Activated gamma-delta T cell (primary cell): ENCODE data around the gene PLEKHG5.
A peak's percentile ranks its signal among the peaks of the same experiment; 100 is the strongest.

ENCODE experiments used
- DNase-seq: peaks from one replicate; lab custom pipeline; 2025; lab: John Stamatoyannopoulos, UW

PLEKHG5 gene

DNA sequence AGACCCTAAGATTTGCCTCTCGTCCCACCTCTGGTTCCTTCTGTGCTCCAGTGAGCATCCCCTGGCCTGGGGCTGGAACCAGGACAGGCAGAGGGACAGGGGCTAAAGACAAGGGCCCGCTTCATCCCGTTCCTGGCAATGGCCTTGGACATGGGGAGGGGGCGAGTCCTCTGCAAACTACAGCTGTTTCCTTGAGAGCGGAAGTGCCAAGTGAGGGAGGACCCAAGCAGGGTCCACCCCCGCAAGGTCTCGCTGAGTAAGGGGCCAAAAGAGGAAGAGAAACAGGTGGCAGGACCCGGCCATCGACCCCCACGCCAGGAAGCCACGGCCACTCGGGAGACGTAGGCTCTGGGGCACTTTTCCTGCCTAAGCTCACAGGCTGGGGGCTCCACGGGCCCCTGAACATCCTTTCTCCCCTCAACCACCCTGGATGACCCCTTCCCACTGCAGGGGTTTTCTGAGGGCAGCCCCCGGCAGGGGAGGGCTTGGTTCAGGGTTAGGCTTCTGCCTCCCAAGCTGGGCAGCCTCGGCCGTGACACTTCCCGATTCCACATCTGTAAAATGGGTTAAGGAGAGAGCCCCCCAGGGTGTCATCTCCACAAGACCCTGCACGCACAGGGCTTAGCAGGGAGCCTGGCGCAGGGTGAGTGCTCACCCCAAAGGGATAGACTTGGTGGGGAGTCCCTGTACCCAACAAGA, 17.9 kb upstream of the PLEKHG5 start:
- DNase-seq = no peak

GRCh38 chr1:6508816-6509189, 17.3 kb upstream of the PLEKHG5 start:
- no peak for DNase-seq

DNA sequence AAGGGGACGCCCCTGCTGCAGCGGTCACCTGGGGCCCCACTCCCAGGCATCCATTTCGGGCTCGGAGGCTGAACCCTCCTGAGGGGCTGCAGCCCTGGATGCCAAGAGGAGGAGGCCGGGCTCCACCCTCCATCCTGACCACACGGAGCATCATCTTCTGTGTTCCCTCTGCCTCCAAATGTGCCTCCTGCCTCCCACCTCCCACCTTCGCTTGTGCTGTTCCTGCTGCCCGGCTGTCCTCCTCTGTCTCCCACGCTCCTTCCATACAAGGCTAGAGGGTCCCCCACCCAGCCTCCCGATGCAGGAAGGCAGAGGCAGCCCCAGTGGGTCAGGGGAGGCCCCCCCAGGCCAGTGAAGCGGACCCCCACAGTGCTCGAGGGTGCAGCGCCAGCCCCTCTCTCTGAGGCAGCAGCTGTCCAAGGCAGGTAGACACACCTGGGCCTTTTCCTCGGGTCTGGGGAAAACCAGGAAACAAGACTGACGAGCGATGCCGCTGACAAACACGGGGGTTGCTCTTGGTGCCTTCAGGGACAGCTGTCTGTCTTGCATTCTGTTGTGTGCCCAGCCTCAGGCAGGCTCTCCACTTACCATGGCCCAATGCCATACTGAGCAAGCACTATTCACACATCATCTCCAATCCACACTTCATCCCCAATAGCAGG, 16.8 kb upstream of the PLEKHG5 start:
- no peak for DNase-seq

- no peak for DNase-seq
Measured at GRCh38 chr1:6507461-6507911, 16.0 kb upstream of the PLEKHG5 start.

DNA sequence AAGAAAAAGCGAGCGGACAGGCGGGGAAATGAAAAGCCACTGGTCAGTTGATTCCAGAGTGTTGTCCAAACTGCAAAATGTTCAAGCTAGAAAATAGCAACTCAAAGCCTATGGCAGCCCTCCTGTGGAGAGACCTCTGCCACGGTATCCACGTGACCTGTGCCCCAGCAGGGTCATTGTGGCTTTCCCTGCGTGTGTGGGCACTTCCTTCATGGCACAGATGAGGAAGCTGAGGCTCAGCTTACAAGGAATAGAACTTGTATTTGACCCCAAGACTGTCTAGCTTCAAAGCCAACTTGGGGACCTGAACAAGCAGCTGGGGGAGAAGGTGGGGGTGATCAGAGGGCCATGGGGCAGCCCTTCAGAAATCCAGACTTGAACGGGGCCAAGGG, 15.6 kb upstream of the PLEKHG5 start:
- DNase-seq = no peak

- no peak for DNase-seq
Measured at GRCh38 chr1:6506210-6507036, 15.0 kb upstream of the PLEKHG5 start.

DNA sequence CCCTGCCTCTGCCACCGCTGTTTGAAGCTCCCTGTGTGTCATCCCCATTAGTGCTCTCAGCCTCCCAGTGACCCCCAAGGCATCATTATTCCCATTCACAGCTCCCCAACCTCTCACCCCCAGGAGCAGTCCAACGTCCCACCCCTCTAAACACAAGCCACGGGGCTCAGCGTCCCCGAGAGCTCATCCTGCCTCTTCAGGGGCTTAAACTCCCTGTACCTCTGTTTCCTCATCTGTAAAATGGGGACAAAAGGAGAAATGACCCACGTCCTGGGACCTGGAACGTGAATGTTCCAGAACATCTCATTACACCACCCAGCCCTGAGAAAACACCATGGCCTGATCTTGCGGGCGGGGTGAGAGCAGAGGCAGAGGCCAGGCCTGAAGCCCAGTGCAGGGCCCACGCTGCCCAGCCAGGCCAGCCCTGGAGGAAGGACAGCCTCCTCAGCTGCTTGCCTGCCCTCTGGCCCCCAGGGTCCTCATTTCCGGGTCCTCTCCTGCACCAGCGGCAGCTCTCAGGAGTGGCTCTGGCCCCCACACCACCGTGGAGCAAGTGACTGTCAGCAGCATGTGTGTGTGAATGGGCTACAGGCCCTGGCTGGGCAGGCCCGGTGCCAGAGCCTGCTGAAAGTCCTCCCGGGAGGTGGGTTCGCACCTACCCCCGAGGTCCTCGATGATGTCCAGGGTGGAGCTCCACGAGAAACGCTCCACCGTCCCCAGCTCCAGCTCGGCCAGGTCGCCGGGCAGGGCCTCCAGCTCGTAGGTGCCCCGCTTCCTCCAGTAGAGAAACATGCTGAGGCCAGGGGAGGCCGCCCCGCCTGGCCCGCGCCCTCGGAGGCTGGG, 14.1 kb upstream of the PLEKHG5 start:
- no peak for DNase-seq

- no peak for DNase-seq
Measured at GRCh38 chr1:6504887-6505286, 13.4 kb upstream of the PLEKHG5 start.

DNA sequence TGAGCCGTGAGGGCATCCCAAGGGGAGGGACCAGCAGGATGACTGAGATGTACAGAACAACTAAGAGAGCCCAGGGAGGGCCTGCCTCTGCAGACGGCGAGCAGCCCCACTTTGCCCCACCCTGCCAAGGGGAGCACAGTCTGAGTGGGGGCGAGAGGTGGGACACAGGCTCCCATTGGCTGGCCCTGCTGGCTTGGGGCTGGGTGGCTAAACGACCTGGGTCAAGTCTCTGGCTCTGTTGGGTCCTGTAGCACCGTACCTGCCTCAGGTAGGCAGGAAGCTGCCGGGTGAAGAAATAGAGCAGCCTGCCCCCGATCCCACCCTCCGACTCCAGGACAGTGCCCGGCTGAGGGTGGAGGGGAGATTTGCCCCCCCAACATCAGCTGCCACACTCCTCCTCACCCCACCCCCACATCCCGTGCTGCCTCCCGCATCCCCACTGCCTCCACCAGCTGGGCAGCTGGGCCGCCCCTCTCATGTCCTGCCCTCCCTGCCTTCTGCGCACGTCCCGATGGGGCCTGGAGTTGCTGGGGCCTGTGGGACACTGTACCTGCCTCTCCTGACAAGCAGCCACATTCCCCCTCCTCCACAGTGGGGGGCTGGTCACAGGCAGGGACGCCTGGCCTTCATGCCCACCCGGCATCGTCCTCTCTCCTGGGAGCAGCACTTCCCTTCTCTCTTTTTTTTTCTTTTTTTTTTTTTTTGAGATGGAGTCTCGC, 12.6 kb upstream of the PLEKHG5 start:
- DNase-seq = no peak

DNA sequence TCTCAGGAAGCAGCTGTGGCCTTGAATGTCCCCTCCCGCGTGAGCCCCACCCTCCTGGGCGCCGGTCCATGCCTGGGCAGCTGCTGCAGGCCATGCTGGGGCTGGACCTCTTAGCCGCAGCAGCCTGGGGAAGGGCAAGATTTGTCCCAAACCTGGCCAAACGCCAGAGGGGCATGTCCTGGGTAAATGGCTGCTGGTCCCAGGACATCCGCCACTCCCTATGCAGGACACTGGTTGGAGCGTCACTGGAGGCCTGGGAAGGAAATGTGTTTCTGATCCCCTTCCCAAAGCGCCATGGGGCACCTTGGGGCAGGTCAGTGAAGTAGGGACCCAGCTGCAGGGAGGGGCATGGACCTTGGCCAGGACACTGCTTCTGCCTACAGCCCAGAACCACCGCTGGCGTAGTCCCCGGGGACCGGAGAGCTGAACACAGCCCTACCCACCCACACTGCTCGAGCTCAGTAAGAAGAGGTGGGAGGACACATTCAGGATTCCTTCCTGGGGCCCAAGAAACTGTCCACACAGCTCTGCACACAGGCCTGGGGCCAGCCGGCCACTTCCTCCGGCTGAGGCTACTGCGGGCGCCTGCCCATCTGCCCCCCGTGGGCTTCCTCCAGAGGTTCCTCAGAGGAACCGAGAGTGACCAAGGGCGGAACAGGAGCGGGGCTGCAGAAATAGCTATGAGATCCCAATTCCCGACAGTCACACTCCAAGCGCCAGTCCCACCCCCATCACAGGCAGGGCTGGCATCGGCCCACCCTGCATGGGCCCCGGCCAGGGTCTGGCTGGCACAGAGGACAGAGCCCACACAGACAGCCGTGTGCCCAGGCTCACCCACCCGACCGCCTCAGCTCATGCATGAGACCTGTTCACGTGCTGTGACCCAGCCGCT, 10.8 kb upstream of the PLEKHG5 start:
- DNase-seq = no peak

DNA sequence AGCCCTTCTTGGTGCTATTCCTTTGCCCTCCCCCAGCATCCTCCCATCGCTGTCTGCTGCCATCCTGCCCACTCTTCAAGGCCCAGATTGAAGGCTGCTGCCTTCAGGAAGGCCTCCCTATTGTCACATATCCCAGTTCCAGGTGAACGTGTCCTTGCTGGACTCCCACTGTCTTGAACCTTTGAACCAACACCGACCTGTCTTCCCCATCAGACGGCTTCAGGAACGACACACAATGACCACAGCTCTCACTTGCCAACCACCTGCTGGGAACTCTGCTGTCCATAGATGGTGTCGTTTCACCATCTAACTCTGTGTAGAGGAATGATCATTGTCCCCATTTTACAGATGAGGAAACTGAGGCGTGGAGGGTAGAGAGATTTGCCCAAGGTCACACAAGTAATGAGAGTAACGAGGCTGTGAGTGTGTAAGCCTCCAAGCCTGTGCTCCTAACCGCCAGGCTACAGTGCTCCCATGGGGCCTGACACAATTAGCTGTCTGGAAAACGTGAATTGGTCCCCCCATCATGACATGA, 9.9 kb upstream of the PLEKHG5 start:
- no peak for DNase-seq

DNA sequence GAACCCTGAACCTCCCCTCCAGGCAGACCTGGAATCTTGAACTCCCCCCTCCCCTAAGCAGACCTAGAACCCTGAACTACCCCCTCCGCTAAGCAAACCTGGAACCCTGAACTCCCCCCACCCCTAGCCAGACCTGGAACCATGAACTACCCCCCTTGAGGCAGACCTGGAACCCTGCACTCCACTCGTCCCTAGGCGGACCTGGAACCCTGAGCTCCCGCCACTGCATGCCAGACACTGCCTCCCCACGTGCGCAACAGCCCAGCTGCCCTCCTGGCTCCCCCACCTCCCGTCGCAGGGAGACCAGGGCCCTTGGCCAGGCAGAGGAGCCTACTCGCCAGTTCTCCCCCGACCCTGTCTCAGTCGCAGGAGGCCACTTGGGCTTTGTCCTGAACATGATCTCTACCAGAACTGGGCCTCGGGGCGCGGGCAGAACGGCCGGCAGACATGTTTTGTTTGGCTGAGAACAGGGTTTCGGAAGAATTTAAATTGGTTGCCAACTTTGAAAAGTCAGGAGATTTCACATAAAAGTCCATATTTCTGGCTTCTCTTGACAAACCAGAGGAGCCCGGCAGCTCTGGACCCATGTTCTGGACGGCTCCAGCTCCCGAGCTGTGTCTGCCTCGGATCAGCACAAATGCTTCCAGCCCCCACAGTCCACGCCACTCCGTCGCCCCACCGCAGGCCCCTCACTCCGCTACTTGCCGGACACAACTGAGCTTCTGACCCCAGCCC, 9.2 kb upstream of the PLEKHG5 start:
- no peak for DNase-seq

GRCh38 chr1:6499296-6499695, 7.8 kb upstream of the PLEKHG5 start:
- no peak for DNase-seq

DNA sequence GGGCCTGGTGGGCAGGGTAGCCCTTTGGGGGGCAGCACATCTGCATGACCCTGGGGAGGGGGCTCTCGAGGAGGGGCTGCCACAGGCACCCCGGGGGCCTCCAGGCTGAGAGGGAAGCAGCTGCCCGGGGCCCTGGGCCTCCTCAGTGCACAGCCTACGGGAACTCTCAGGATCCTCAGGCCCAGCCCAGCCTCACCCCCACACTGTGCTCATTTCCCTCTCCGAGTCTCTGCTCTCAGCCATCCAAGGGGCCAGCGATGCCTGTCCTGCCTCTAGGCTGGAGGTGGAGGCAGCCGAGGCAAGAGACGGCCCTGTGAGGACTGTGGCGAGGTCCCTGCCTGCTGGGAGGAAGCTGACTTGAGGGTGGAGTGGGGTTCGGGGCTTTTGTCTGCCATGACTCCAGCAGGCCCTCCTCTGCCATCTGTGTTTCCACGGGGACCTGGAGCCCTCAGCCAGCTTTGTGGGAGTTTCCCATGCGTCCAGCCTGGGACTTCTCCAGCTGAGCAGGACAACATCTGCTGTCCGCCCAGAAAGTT, 7.2 kb upstream of the PLEKHG5 start:
- DNase-seq = no peak

- no peak for DNase-seq
Measured at GRCh38 chr1:6497867-6498575, 6.6 kb upstream of the PLEKHG5 start.

- peak; percentile 45 for DNase-seq
Measured at GRCh38 chr1:6497215-6497866, 5.9 kb upstream of the PLEKHG5 start.

- no peak for DNase-seq
Measured at GRCh38 chr1:6496890-6497214, 5.4 kb upstream of the PLEKHG5 start.

GRCh38 chr1:6496365-6496721, 4.9 kb upstream of the PLEKHG5 start:
- DNase-seq = no peak
